ENCODE data around the gene PCSK5.

DNA sequence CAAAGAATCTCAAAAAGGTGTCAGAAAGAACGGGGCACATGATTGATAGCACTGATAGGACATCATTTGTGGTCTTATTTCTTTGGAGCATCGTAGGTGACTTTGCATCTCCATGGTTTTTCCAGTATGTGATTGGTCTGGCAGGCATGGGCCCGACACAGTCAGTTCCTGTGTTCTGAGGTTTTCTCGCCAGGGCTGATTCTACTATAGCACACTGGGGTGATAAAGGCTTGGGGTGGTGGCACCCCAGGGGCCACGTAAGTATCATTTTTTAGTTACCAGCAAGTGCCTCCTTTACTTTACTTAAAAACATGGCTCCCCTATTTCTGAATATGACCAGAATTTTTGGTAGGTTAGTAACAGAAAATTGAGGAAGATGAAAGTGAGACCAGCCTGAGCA, 301.0 kb downstream of the PCSK5 start:
- TF ChIP-seq CTCF (conservative IDR thresholded peaks at IDR 0.05; ENCODE audit: low read depth, low read length) (no peak), EZH2 (IDR thresholded peaks at IDR 0.05; ENCODE audit: borderline replicate concordance, low read depth, low read length, poor library complexity, severe bottlenecking) (no peak)

Measured in A673 (cell line).